Activated T-cell treated with anti-CD3 and anti-CD28 coated beads, Interleukin-2, amount 50 U/mL, for 4 hours (primary cell): ENCODE data around the gene PPM1L. TPM values are rescaled to one million over a fixed set of nuclear protein-coding genes. Genes with fewer than 3 reads are reported as not detected.

Experiments used
- ATAC-seq, 2 donors: fragments of 200-7000 bp; cut with Tn5 transposase; one replicate each; pipeline ENCODE4 v1.10.0; 2021
- DNase-seq: peaks from one replicate; pipeline ENCODE4 v3.0.0-alpha.2; 2020
- H3K27me3 Mint-ChIP-seq: one replicate; pipeline ENCODE4 v1.8.0; 2021; ENCODE audit warnings: low read depth, mixed read lengths
- H3K36me3 Mint-ChIP-seq: one replicate; pipeline ENCODE4 v1.8.0; 2022; ENCODE audit warnings: mixed read lengths; ENCODE audit not compliant: insufficient read depth
- H3K4me1 Mint-ChIP-seq: one replicate; pipeline ENCODE4 v1.8.0; 2021; ENCODE audit warnings: low read depth, mixed read lengths
- H3K4me3 Mint-ChIP-seq: one replicate; pipeline ENCODE4 v1.8.0; 2021; ENCODE audit warnings: mild to moderate bottlenecking, moderate library complexity, mixed read lengths
- H3K9me3 Mint-ChIP-seq: one replicate; pipeline ENCODE4 v1.8.0; 2021; ENCODE audit warnings: mixed read lengths
- total RNA-seq, 3 donors: library from RNA; stranded (reverse); gene quantifications; one replicate each; pipeline ENCODE4 v1.2.1, GENCODE V29; 2021

The PPM1L gene
- total RNA-seq, 3 donors from 2014 or later, result 1.8 to 2.5 (median 2.0) TPM

DNA sequence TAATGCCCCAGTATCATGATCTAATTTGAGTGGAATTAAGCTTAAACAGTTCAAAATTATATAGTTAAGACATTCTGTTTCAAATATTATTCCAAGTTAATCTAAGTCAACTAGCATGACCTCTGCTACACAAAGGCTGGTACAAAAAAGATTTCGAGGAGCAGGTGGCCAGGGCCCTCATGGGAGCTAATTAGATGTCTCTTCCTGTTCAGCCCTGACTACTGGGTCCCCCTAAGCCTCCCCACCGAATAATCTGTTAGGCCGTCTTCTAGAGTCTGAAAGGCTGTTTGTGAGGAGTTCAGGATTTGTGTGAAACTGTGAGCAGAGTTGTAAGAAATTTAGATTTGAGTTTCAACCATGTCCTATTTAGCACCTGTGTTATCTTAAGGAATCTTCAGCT lies 75.4 kb downstream of the PPM1L start:
- no peak overlapping the region for H3K4me3 Mint-ChIP-seq
- ATAC-seq (no peak), DNase-seq (no peak)
- no peaks in the 10 kb centered on the region for H3K36me3 Mint-ChIP-seq
- H3K4me1 Mint-ChIP-seq, result peaks cover 2% of the 10 kb centered on the region
- no peaks in the 10 kb centered on the region for H3K27me3 Mint-ChIP-seq
- no peaks in the 10 kb centered on the region for H3K9me3 Mint-ChIP-seq

GRCh38 chr3:160837394-160837980 lies 81.5 kb downstream of the PPM1L start:
- ATAC-seq, result no peak
- DNase-seq, result no peak
- Mint-ChIP-seq H3K4me1 (peaks cover 17% of the 10 kb centered on the region), H3K36me3 (no peaks in the 10 kb centered on the region), H3K4me3 (no peak overlapping the region), H3K27me3 (peaks cover 3% of the 10 kb centered on the region), H3K9me3 (peaks cover 8% of the 10 kb centered on the region)

GRCh38 chr3:160840590-160840989 lies 84.6 kb downstream of the PPM1L start:
- peaks cover 17% of the 10 kb centered on the region for H3K4me1 Mint-ChIP-seq
- H3K27me3 Mint-ChIP-seq, result peaks cover 3% of the 10 kb centered on the region
- DNase-seq (no peak), ATAC-seq (no peak)
- H3K4me3 Mint-ChIP-seq, result no peak overlapping the region
- no peaks in the 10 kb centered on the region for H3K36me3 Mint-ChIP-seq
- peaks cover 12% of the 10 kb centered on the region for H3K9me3 Mint-ChIP-seq

- ATAC-seq (no peak), DNase-seq (no peak)
- peaks cover 12% of the 10 kb centered on the region for H3K9me3 Mint-ChIP-seq
- H3K36me3 Mint-ChIP-seq, result no peaks in the 10 kb centered on the region
- no peak overlapping the region for H3K4me3 Mint-ChIP-seq
- peaks cover 15% of the 10 kb centered on the region for H3K4me1 Mint-ChIP-seq
- peaks cover 3% of the 10 kb centered on the region for H3K27me3 Mint-ChIP-seq
These were observed 85.4 kb downstream of the PPM1L start for GRCh38 chr3:160841455-160841854.

GRCh38 chr3:160842021-160843005 lies 86.3 kb downstream of the PPM1L start:
- H3K4me3 Mint-ChIP-seq, result no peak overlapping the region
- no peak for ATAC-seq
- no peak for DNase-seq
- H3K27me3 Mint-ChIP-seq, result no peaks in the 10 kb centered on the region
- H3K4me1 Mint-ChIP-seq, result peaks cover 9% of the 10 kb centered on the region
- H3K36me3 Mint-ChIP-seq, result no peaks in the 10 kb centered on the region
- H3K9me3 Mint-ChIP-seq, result peaks cover 12% of the 10 kb centered on the region

GRCh38 chr3:160851629-160852210 lies 95.7 kb downstream of the PPM1L start:
- Mint-ChIP-seq H3K4me1 (no peaks in the 10 kb centered on the region), H3K36me3 (peaks cover 1% of the 10 kb centered on the region), H3K4me3 (no peak overlapping the region), H3K9me3 (no peaks in the 10 kb centered on the region), H3K27me3 (no peaks in the 10 kb centered on the region)
- ATAC-seq (no peak), DNase-seq (no peak)

GRCh38 chr3:160852856-160853255 lies 96.8 kb downstream of the PPM1L start:
- no peaks in the 10 kb centered on the region for H3K4me1 Mint-ChIP-seq

GRCh38 chr3:160856450-160856849 lies 100.4 kb downstream of the PPM1L start:
- no peaks in the 10 kb centered on the region for H3K27me3 Mint-ChIP-seq
- H3K36me3 Mint-ChIP-seq, result peaks cover 1% of the 10 kb centered on the region
- no peak overlapping the region for H3K4me3 Mint-ChIP-seq
- H3K4me1 Mint-ChIP-seq, result no peaks in the 10 kb centered on the region
- DNase-seq, result no peak
- ATAC-seq, result no peak
- H3K9me3 Mint-ChIP-seq, result no peaks in the 10 kb centered on the region

More at GRCh38 chr3:160852856-160853255, 96.8 kb downstream of the PPM1L start:
- Mint-ChIP-seq H3K27me3 (no peaks in the 10 kb centered on the region), H3K4me3 (no peak overlapping the region), H3K9me3 (no peaks in the 10 kb centered on the region), H3K36me3 (peaks cover 1% of the 10 kb centered on the region)
- ATAC-seq (no peak), DNase-seq (no peak)

DNA sequence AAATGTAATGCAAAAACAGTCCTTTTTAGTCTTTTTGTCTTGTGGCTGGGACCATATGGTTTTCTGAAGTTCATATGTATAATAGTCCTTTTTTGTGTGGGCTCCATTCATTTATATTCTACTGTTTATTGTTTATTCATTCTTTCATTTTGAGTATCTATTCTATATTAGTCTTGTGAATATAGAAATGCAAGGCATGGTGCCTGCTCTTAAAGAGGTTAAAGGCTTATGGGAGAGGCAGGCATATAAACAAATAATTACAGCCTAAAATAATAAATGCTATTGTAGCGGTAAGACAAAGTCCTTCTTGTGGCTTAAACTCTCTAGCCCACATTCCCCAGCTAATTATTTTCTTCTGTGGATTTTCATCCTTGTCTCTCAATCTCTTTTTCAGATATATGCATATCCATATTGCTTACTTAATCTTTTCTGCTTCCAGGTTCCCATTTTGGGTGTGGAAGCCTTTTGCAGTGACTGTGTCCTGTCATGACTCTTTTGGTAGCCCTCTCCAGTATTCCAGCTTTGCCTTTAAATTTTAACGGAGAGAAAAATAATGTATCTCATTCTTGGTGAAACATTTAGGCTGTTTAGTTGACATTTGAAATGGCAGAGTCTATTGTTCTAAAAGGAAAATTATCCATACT lies 101.6 kb downstream of the PPM1L start:
- Mint-ChIP-seq H3K36me3 (peaks cover 1% of the 10 kb centered on the region), H3K4me3 (no peak overlapping the region), H3K4me1 (no peaks in the 10 kb centered on the region), H3K27me3 (no peaks in the 10 kb centered on the region), H3K9me3 (no peaks in the 10 kb centered on the region)
- ATAC-seq (no peak), DNase-seq (no peak)

DNA sequence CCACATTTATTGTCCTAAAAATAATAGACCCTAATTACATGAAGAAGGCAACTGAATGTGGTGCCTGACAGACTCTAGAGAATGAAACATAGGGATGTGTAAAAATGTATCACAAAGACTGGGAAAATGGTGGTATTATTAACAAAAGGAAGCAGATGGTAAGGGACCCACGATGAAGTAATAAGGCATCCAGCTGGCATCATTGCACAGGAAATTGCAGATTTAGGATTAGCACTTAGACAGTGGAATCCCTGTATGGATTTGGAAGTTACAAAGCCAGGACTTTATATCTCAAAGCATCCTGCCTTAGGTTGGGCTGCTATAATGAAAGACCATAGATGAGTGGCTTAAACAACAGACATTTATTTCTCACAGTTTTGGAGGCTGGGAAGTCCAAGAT lies 104.3 kb downstream of the PPM1L start:
- no peaks in the 10 kb centered on the region for H3K4me1 Mint-ChIP-seq
- H3K27me3 Mint-ChIP-seq, result no peaks in the 10 kb centered on the region
- no peak overlapping the region for H3K4me3 Mint-ChIP-seq
- no peaks in the 10 kb centered on the region for H3K36me3 Mint-ChIP-seq
- H3K9me3 Mint-ChIP-seq, result no peaks in the 10 kb centered on the region
- DNase-seq (no peak), ATAC-seq (no peak)

GRCh38 chr3:160869825-160870224 lies 113.8 kb downstream of the PPM1L start:
- Mint-ChIP-seq H3K4me1 (no peaks in the 10 kb centered on the region), H3K9me3 (no peaks in the 10 kb centered on the region), H3K27me3 (no peaks in the 10 kb centered on the region), H3K4me3 (no peak overlapping the region), H3K36me3 (no peaks in the 10 kb centered on the region)
- ATAC-seq (no peak), DNase-seq (no peak)

- DNase-seq (no peak), ATAC-seq (no peak)
- Mint-ChIP-seq H3K27me3 (no peaks in the 10 kb centered on the region), H3K4me3 (no peak overlapping the region), H3K36me3 (no peaks in the 10 kb centered on the region), H3K9me3 (no peaks in the 10 kb centered on the region), H3K4me1 (no peaks in the 10 kb centered on the region)
These were observed 114.3 kb downstream of the PPM1L start for GRCh38 chr3:160870327-160870726.

DNA sequence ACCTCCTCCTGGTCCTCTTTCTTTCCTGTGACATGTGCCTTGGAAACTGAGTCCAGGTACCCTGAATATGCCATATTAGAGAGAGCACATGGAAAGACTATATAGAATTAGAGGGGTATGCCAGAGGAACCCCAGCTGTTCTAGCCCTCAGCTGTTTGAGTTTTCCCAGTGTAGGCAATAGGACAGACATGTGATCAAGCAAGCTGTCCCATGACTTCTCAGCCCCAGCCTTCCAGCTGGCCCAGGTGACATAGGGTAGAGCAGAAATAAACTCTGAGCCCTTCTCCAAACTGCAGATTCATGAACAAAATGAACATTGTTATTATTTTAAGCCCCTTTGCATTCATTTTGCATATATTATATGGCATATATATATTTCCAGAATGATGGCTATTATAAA lies 118.7 kb downstream of the PPM1L start:
- peaks cover 11% of the 10 kb centered on the region for H3K9me3 Mint-ChIP-seq
- no peak for DNase-seq
- ATAC-seq, result no peak
- H3K4me1 Mint-ChIP-seq, result no peaks in the 10 kb centered on the region
- no peak overlapping the region for H3K4me3 Mint-ChIP-seq
- H3K36me3 Mint-ChIP-seq, result no peaks in the 10 kb centered on the region
- H3K27me3 Mint-ChIP-seq, result no peaks in the 10 kb centered on the region

DNA sequence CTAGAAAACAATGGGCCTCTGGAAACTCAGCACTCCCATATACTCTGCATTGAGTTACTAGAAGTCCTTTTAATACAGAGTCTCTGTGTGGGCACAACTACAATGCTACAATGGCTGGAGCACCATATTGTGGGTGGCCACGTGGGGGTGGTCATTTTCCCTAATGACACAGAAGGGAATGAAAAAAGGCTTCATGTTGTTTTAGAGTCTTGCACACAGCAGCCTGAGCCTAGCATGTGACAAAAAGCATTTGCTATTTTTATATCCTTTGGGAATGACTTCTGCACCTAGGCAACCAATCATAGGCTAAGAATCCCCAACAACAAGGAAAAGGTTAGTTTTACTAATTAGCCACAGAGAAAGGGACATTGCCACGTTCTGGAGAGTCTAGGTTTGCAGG lies 120.6 kb downstream of the PPM1L start:
- Mint-ChIP-seq H3K4me1 (no peaks in the 10 kb centered on the region), H3K9me3 (peaks cover 11% of the 10 kb centered on the region), H3K4me3 (no peak overlapping the region), H3K36me3 (no peaks in the 10 kb centered on the region), H3K27me3 (no peaks in the 10 kb centered on the region)
- ATAC-seq, result no peak
- DNase-seq, result no peak
